Thoracic aorta (tissue), 2 donors: Measurements from ENCODE around the gene NOL12. TPM values are rescaled to one million over a fixed set of nuclear protein-coding genes. Genes with fewer than 3 reads are reported as not detected.

Experiments
- ATAC-seq: fragments of 150-250 bp; one replicate; pipeline ENCODE4 v1.8.0; 2017; ENCODE audit warnings: low read depth; ENCODE audit not compliant: insufficient number of reproducible peaks, low FRiP score
- DNase-seq: peaks from one replicate; pipeline ENCODE4 v3.0.0-alpha.2; 2020; ENCODE audit warnings: low spot score
- H3K27ac ChIP-seq, 2 donors: fragments of 200-600 bp; sonication (generic); 1 replicate in 1 of 2; 2 replicates in 1 of 2; pipeline ENCODE4 v1.5.1; 2016; ENCODE audit warnings: mild to moderate bottlenecking in 2 of 2, moderate library complexity in 2 of 2
- H3K27me3 ChIP-seq: fragments of 200-600 bp; sonication (generic); replicated peaks from 2 replicates; pipeline ENCODE4 v1.6.0; 2016; ENCODE audit warnings: mild to moderate bottlenecking; ENCODE audit not compliant: insufficient read depth
- H3K36me3 ChIP-seq: fragments of 200-600 bp; sonication (generic); one replicate; pipeline ENCODE4 v1.5.1; 2016
- H3K4me1 ChIP-seq, 2 donors: fragments of 200-600 bp; sonication (generic); 1 replicate in 1 of 2; 2 replicates in 1 of 2; pipeline versions ENCODE4 v1.5.1 to v1.6.0; 2016; ENCODE audit warnings: low read depth in 2 of 2, mild to moderate bottlenecking in 1 of 2; ENCODE audit not compliant: control insufficient read depth in 1 of 2
- H3K4me3 ChIP-seq: fragments of 200-600 bp; sonication (generic); 2 replicates; pipeline ENCODE4 v1.5.1; 2016; ENCODE audit warnings: mild to moderate bottlenecking
- H3K9me3 ChIP-seq: fragments of 200-600 bp; sonication (generic); 2 replicates; pipeline ENCODE4 v1.5.1; 2016
- total RNA-seq, 2 donors: library from RNA; depleted of rRNA; stranded (reverse); fragments of >200 nt; gene quantifications; one replicate each; pipeline versions ENCODE4 v1.1.0 to v1.2.3, GENCODE V29; 2016
- TF ChIP-seq, protein P1 (sequence below): fragments of 200-600 bp; sonication (generic); IDR thresholded peaks from one replicate; pipeline ENCODE4 v1.5.1; 2019; ENCODE audit warnings: antibody characterized with exemption

NOL12 gene
- total RNA-seq, 2 donors from 2014 or later, result 11.1 to 58.9 TPM

DNA sequence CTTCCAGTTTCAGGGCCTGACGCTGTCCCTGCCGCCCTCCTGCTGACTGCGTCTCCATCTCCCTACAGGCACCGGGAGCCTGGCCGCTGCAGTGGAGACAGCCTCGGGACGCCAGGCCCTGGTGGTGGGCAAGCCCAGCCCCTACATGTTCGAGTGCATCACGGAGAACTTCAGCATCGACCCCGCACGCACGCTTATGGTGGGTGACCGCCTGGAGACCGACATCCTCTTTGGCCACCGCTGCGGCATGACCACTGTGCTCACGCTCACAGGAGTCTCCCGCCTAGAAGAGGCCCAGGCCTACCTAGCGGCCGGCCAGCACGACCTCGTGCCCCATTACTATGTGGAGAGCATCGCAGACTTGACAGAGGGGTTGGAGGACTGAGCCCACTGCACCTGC, 20.7 kb upstream of the NOL12 start:
- Histone ChIP-seq H3K4me3 (no peak overlapping the region), H3K4me1 (peaks cover 4 to 17% of the 10 kb centered on the region in 2 donors), H3K27ac (no peak overlapping the region), H3K36me3 (no peaks in the 10 kb centered on the region), H3K9me3 (no peaks in the 10 kb centered on the region), H3K27me3 (no peaks in the 10 kb centered on the region)
- TF ChIP-seq, protein P1, sequence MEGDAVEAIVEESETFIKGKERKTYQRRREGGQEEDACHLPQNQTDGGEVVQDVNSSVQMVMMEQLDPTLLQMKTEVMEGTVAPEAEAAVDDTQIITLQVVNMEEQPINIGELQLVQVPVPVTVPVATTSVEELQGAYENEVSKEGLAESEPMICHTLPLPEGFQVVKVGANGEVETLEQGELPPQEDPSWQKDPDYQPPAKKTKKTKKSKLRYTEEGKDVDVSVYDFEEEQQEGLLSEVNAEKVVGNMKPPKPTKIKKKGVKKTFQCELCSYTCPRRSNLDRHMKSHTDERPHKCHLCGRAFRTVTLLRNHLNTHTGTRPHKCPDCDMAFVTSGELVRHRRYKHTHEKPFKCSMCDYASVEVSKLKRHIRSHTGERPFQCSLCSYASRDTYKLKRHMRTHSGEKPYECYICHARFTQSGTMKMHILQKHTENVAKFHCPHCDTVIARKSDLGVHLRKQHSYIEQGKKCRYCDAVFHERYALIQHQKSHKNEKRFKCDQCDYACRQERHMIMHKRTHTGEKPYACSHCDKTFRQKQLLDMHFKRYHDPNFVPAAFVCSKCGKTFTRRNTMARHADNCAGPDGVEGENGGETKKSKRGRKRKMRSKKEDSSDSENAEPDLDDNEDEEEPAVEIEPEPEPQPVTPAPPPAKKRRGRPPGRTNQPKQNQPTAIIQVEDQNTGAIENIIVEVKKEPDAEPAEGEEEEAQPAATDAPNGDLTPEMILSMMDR, result no peak
- DNase-seq (no peak), ATAC-seq (no peak)

DNA sequence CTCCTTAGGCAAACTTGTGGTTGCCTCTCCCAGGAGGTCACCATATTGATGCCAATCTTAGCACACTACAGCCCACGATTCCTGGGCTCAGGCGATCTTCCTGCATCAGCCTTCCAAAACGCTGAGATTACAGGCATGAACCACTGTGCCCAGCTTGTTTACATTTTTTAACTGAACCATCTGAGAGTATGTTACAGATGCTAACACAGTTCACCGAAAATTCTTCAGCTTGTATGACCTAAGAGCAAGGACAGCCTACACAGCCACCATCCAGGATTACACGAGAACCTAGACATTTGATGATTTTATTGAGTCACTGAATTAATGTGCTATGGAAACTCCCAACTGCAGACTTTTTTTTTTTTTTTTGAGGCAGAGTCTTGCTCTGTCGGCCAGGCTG, 16.6 kb upstream of the NOL12 start:
- Histone ChIP-seq H3K4me1 (peaks cover 9 to 10% of the 10 kb centered on the region in 2 donors), H3K9me3 (no peaks in the 10 kb centered on the region), H3K36me3 (no peaks in the 10 kb centered on the region), H3K4me3 (no peak overlapping the region), H3K27me3 (no peaks in the 10 kb centered on the region), H3K27ac (no peak overlapping the region)
- DNase-seq (no peak), ATAC-seq (no peak)
- TF ChIP-seq, protein P1, result no peak

DNA sequence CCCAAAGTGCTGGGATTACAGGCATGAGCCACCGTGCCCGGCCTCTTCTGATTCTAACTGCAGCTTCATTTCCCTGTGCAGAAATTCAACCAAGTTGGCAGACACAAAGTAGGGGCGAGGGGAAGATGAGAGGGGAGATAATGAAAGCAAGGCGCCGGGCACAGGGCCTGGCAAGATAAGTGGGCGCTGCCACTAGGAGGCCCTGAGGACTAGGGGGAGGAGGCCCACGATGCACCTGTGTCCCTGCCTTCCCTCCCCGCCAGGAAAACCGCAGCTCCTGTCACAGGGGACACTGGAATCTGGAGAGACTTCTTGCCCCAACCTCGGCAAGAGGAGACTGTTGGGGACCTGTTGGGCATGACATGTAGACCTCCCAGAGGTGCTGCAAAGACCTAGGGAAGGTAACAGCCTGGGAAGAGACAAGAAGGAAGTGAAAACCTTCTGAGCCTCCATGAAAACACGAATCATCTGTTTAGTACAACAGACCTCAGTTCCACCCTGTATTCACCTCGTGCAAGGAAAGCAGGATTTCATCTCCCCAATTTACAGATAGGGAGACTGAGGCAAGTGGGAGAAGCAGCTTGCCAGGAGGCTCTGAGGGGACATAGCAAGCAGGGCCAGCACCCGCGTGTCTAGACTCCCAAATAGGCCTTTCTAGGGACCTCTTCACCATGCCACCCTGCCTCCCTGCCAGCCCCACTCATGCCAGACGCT, 13.8 kb upstream of the NOL12 start:
- Histone ChIP-seq H3K9me3 (no peaks in the 10 kb centered on the region), H3K27me3 (no peaks in the 10 kb centered on the region), H3K36me3 (no peaks in the 10 kb centered on the region), H3K4me1 (peaks cover 10 to 12% of the 10 kb centered on the region in 2 donors), H3K27ac (peak overlapping the region; percentile 43 to 51), H3K4me3 (no peak overlapping the region)
- DNase-seq, result no peak
- no peak for ATAC-seq
- TF ChIP-seq, protein P1, result no peak

DNA sequence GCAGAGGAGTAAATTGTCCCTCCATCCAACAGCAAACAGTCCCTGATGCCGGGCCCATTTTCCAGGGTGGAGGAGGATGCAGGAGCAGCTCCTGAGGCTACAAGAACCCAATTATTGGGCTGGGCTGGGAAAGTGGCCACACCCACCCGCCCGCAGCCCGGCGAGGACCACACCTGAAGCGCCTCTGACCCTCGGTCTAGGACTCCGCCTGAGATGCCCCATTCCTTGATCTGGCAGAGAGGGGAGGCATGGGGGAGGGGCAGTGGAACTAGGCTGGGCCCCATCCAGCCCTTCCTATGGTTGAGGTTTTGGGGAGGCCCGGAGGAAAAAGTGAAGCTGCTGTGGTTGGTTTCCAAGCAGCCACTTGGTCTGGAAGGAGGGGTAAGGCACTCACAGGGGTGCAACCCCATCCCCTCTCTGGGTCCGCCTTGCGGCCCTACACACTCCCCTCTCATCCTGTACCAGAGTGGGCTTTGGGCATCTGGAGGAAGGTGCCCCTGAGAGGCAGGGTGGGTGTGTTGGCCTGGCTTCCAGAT, 13.2 kb upstream of the NOL12 start:
- Histone ChIP-seq H3K4me1 (peaks cover 16 to 18% of the 10 kb centered on the region in 2 donors), H3K36me3 (peaks cover 3% of the 10 kb centered on the region), H3K9me3 (no peaks in the 10 kb centered on the region), H3K4me3 (no peak overlapping the region), H3K27me3 (no peaks in the 10 kb centered on the region), H3K27ac (peak overlapping the region; percentile 43 to 51)
- ATAC-seq (no peak), DNase-seq (no peak)
- TF ChIP-seq, protein P1, result no peak

DNA sequence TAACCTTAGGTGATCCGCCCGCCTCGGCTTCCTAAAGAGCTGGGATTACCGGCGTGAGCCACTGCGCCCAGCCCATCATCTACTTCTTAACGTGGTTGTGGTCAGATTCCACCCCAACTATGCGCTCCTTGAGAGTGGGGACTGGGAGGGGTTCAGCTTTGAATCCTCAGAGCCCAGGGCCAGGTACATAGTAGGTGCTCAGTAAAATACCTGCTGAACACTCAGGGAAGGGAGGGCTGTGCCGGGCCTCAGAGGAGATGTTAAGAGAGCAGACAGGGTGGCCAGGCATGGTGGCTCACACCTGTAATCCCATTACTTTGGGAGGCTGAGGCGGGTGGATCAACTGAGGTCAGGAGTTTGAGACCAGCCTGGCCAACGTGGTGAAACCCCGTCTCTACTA, 11.9 kb upstream of the NOL12 start:
- Histone ChIP-seq H3K9me3 (no peaks in the 10 kb centered on the region), H3K27ac (peak overlapping the region; percentile 79 to 89), H3K4me1 (peaks cover 18 to 23% of the 10 kb centered on the region in 2 donors), H3K36me3 (peaks cover 9% of the 10 kb centered on the region), H3K27me3 (no peaks in the 10 kb centered on the region), H3K4me3 (peak overlapping the region; percentile 89)
- TF ChIP-seq, protein P1, result no peak
- ATAC-seq (no peak), DNase-seq (no peak)
